Measurements from ENCODE around the gene ECT2L. TPM values are rescaled to one million over a fixed set of nuclear protein-coding genes. Genes with fewer than 3 reads are reported as not detected.

ECT2L gene
- total RNA-seq, 2 donors from 2014 or later, result not detected

DNA sequence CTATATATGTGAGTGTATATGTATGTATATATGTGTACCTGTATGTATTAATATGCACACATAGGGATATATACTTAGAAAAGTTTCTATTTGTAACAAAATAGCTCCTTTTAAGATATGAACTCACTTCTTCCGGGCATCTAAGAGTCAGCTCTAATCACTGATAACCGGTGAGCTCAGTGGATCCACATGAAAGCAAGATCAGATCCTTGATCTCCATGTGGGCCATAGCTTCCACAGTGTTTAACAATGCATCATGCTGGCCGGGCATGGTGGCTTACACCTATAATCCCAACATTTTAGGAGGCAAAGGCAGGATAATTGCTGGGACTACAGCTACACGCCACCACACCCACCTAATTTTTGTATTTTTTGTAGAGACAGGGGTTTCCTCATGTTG is 52.6 kb downstream of the ECT2L start:
- no peak for DNase-seq
- Histone ChIP-seq H3K9ac (ENCODE audit: extremely low read depth, low read length, poor library complexity, severe bottlenecking) (no peak overlapping the region), H3K27ac (ENCODE audit: low read depth, low read length) (no peak overlapping the region), H3K4me3 (ENCODE audit: low read length) (no peak overlapping the region), H3K9me3 (ENCODE audit: control insufficient read depth, low read length) (no peaks in the 10 kb centered on the region), H3K27me3 (ENCODE audit: control insufficient read depth, insufficient read depth, low read length, poor library complexity, severe bottlenecking) (no peaks in the 10 kb centered on the region), H3K4me1 (ENCODE audit: control insufficient read depth, insufficient read depth, low read length) (no peaks in the 10 kb centered on the region), H3K36me3 (ENCODE audit: control insufficient read depth, insufficient read depth, low read length) (no peaks in the 10 kb centered on the region)
- peaks cover 2% of the 10 kb centered on the region for H3K9me3 Mint-ChIP-seq
- 79 to 88% methylated on average over 4 of the region's 4 CpGs for WGBS, 2 experiments (ENCODE audit: insufficient coverage in 1 of 2, insufficient read length in 1 of 2)
- peaks cover 2% of the 10 kb centered on the region for H3K27me3 Mint-ChIP-seq (ENCODE audit: insufficient read depth)
- H3K4me1 Mint-ChIP-seq, result peaks cover 6% of the 10 kb centered on the region
- TF ChIP-seq, protein P1, sequence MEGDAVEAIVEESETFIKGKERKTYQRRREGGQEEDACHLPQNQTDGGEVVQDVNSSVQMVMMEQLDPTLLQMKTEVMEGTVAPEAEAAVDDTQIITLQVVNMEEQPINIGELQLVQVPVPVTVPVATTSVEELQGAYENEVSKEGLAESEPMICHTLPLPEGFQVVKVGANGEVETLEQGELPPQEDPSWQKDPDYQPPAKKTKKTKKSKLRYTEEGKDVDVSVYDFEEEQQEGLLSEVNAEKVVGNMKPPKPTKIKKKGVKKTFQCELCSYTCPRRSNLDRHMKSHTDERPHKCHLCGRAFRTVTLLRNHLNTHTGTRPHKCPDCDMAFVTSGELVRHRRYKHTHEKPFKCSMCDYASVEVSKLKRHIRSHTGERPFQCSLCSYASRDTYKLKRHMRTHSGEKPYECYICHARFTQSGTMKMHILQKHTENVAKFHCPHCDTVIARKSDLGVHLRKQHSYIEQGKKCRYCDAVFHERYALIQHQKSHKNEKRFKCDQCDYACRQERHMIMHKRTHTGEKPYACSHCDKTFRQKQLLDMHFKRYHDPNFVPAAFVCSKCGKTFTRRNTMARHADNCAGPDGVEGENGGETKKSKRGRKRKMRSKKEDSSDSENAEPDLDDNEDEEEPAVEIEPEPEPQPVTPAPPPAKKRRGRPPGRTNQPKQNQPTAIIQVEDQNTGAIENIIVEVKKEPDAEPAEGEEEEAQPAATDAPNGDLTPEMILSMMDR (conservative IDR thresholded peaks at IDR 0.05), result no peak
- no peak overlapping the region for H3K27ac Mint-ChIP-seq
- H3K36me3 Mint-ChIP-seq (ENCODE audit: low read depth), result no peaks in the 10 kb centered on the region
- H3K4me3 Mint-ChIP-seq, result no peak overlapping the region

DNA sequence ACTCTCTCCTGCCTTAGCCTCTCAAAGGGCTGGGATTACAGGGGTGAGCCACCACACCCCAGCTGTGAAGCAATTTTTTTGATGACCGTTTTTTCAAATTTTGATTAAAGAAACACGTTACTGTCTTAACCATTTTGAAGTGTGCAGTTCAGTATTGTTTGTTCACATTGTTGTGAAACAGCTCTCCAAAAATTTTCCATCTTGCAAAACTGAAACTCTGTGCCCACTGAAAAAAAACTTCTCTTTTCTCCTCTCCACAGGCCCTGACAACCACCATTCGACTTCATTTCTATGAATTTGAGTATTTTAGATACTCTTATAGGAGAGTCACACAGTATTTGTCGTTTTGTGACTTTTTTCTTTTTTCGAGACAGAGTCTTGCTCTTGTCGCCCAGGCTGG is 53.9 kb downstream of the ECT2L start:
- H3K27me3 Mint-ChIP-seq (ENCODE audit: insufficient read depth), result peaks cover 2% of the 10 kb centered on the region
- no peaks in the 10 kb centered on the region for H3K9me3 ChIP-seq (ENCODE audit: control insufficient read depth, low read length)
- H3K4me1 Mint-ChIP-seq, result no peaks in the 10 kb centered on the region
- no peaks in the 10 kb centered on the region for H3K36me3 Mint-ChIP-seq (ENCODE audit: low read depth)
- 93 to 98% methylated on average over 4 to 6 of the region's 6 CpGs for WGBS, 2 experiments (ENCODE audit: insufficient coverage in 1 of 2, insufficient read length in 1 of 2)
- DNase-seq, result no peak
- no peak overlapping the region for H3K4me3 ChIP-seq (ENCODE audit: low read length)
- no peak overlapping the region for H3K4me3 Mint-ChIP-seq
- H3K27ac ChIP-seq (ENCODE audit: low read depth, low read length), result no peak overlapping the region
- peaks cover 2% of the 10 kb centered on the region for H3K9me3 Mint-ChIP-seq
- no peaks in the 10 kb centered on the region for H3K4me1 ChIP-seq (ENCODE audit: control insufficient read depth, insufficient read depth, low read length)
- no peaks in the 10 kb centered on the region for H3K27me3 ChIP-seq (ENCODE audit: control insufficient read depth, insufficient read depth, low read length, poor library complexity, severe bottlenecking)
- H3K27ac Mint-ChIP-seq, result no peak overlapping the region
- TF ChIP-seq, protein P1 (conservative IDR thresholded peaks at IDR 0.05), result no peak
- H3K36me3 ChIP-seq (ENCODE audit: control insufficient read depth, insufficient read depth, low read length), result no peaks in the 10 kb centered on the region
- H3K9ac ChIP-seq (ENCODE audit: extremely low read depth, low read length, poor library complexity, severe bottlenecking), result no peak overlapping the region

DNA sequence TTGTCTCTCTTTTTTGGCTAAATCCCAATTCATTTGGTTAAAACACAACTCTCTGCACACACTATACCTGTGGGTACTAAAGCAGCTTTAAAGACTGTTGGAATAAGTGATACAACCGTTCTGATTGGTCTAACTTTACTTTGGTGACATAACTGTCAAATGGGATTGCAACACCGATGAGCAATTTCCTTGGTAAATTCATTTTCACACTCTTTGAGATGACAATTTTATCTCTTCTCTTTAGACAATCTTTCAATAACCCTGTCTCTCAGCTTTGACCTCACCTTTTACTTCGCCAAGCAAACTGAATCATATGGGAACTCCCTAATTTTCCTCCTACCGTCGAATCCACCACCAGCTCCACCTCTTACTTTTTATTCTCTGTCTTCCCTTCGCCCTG is 60.8 kb downstream of the ECT2L start:
- Histone ChIP-seq H3K4me3 (ENCODE audit: low read length) (no peak overlapping the region), H3K27me3 (ENCODE audit: control insufficient read depth, insufficient read depth, low read length, poor library complexity, severe bottlenecking) (no peaks in the 10 kb centered on the region), H3K27ac (ENCODE audit: low read depth, low read length) (no peak overlapping the region), H3K9me3 (ENCODE audit: control insufficient read depth, low read length) (no peaks in the 10 kb centered on the region), H3K36me3 (ENCODE audit: control insufficient read depth, insufficient read depth, low read length) (no peaks in the 10 kb centered on the region), H3K9ac (ENCODE audit: extremely low read depth, low read length, poor library complexity, severe bottlenecking) (no peak overlapping the region), H3K4me1 (ENCODE audit: control insufficient read depth, insufficient read depth, low read length) (no peaks in the 10 kb centered on the region)
- Mint-ChIP-seq H3K4me3 (no peak overlapping the region), H3K27ac (no peak overlapping the region), H3K27me3 (ENCODE audit: insufficient read depth) (peaks cover 8% of the 10 kb centered on the region), H3K36me3 (ENCODE audit: low read depth) (no peaks in the 10 kb centered on the region), H3K9me3 (no peaks in the 10 kb centered on the region), H3K4me1 (no peaks in the 10 kb centered on the region)
- 90 to 96% methylated on average over 6 of the region's 6 CpGs for WGBS, 2 experiments (ENCODE audit: insufficient coverage in 1 of 2, insufficient read length in 1 of 2)
- DNase-seq, result no peak
- TF ChIP-seq, protein P1 (conservative IDR thresholded peaks at IDR 0.05), result no peak
